ENCODE results near the gene NTRK3.

NTRK3 gene

DNA sequence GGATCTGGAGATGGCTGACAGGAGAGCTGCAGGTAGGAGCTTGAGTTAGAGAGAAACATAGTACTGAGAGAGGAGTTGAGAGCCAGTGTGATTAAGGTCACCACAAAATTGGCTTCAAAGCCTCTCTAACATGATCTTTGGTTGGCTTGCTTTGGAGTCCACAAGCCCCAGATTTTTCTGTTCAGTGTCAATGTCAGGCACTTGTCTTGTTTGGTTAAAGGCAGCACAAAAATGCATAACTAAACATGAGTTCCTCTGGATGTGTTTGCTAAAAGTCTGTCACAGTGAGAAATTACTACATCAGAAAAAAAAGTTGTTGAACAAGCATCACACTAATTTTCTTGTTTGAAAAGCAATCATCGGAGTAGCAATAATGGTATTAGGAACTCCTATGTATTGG is 440.5 kb downstream of the NTRK3 start:
- TF ChIP-seq FOXP2 (optimal IDR thresholded peaks at IDR 0.05; ENCODE audit: borderline replicate concordance, extremely low read depth, extremely low read length, insufficient read depth) (no peak), POLR2AphosphoS5 (IDR thresholded peaks at IDR 0.05; ENCODE audit: low read depth, low read length) (no peak), TAF1 (IDR thresholded peaks at IDR 0.05; ENCODE audit: borderline replicate concordance, insufficient read depth, low read length) (no peak), SIN3A (IDR thresholded peaks at IDR 0.05; ENCODE audit: borderline replicate concordance, insufficient read depth, low read length) (no peak)
- TF ChIP-seq, protein P1, sequence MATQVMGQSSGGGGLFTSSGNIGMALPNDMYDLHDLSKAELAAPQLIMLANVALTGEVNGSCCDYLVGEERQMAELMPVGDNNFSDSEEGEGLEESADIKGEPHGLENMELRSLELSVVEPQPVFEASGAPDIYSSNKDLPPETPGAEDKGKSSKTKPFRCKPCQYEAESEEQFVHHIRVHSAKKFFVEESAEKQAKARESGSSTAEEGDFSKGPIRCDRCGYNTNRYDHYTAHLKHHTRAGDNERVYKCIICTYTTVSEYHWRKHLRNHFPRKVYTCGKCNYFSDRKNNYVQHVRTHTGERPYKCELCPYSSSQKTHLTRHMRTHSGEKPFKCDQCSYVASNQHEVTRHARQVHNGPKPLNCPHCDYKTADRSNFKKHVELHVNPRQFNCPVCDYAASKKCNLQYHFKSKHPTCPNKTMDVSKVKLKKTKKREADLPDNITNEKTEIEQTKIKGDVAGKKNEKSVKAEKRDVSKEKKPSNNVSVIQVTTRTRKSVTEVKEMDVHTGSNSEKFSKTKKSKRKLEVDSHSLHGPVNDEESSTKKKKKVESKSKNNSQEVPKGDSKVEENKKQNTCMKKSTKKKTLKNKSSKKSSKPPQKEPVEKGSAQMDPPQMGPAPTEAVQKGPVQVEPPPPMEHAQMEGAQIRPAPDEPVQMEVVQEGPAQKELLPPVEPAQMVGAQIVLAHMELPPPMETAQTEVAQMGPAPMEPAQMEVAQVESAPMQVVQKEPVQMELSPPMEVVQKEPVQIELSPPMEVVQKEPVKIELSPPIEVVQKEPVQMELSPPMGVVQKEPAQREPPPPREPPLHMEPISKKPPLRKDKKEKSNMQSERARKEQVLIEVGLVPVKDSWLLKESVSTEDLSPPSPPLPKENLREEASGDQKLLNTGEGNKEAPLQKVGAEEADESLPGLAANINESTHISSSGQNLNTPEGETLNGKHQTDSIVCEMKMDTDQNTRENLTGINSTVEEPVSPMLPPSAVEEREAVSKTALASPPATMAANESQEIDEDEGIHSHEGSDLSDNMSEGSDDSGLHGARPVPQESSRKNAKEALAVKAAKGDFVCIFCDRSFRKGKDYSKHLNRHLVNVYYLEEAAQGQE (IDR thresholded peaks at IDR 0.05; ENCODE audit: insufficient read depth in 1 of 2, low read depth in 2 of 2, low read length in 2 of 2) = no peak

All from PFSK-1 (cell line).